ENCODE data around the gene SNX4. TPM values are rescaled to one million over a fixed set of nuclear protein-coding genes. Genes with fewer than 3 reads are reported as not detected.

The SNX4 gene
- total RNA-seq, 2 experiments from 2014 or later = 28.3 to 31.3 TPM

DNA sequence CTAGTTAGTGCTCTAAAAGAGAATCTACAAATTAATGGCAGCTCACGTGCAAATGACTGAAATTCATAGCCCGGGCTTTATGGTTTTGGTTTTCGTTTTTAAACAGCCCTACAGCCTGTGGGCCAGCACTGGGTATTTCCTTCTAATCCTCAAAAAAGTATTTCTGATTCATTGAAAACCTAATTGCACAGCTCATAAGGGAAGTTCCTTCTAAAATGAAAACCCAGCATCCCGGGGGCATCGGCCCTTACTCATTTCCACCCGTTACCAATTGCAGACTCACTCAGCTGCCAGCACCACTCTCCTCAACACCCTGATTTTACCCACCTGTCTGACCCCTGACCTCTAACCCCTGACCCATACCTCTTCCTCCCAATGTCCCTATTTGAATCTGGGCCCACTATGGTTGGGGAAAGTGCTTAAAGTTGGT is 85.4 kb downstream of the SNX4 start:
- CTCF ChIA-PET = interaction anchor here (0.9 to 1.3 kb wide), 2 partner anchors 100 to 442 kb away, joined by 3 to 4 read pairs; no protein-coding TSS in a partner anchor
- H3K36me3 Mint-ChIP-seq (ENCODE audit: low read depth) = no peaks in the 10 kb centered on the region
- no peaks in the 10 kb centered on the region for H3K4me1 Mint-ChIP-seq (ENCODE audit: low read depth)
- POLR2A ChIA-PET = interaction anchor here (1.2 kb wide), 1 partner anchor 13 kb away, joined by 3 read pairs; no protein-coding TSS in a partner anchor
- no peak overlapping the region for H3K27ac Mint-ChIP-seq
- no peak overlapping the region for H3K4me3 Mint-ChIP-seq
- DNase-seq (peak; percentile 10), ATAC-seq (no peak)
- no peaks in the 10 kb centered on the region for H3K9me3 Mint-ChIP-seq
- intact Hi-C loops (cut with micrococcal nuclease) = loop anchor here (5.0 to 10.0 kb wide), 4 partner anchors 150 to 507 kb away; no protein-coding TSS in a partner anchor
- TF ChIP-seq, protein P1, sequence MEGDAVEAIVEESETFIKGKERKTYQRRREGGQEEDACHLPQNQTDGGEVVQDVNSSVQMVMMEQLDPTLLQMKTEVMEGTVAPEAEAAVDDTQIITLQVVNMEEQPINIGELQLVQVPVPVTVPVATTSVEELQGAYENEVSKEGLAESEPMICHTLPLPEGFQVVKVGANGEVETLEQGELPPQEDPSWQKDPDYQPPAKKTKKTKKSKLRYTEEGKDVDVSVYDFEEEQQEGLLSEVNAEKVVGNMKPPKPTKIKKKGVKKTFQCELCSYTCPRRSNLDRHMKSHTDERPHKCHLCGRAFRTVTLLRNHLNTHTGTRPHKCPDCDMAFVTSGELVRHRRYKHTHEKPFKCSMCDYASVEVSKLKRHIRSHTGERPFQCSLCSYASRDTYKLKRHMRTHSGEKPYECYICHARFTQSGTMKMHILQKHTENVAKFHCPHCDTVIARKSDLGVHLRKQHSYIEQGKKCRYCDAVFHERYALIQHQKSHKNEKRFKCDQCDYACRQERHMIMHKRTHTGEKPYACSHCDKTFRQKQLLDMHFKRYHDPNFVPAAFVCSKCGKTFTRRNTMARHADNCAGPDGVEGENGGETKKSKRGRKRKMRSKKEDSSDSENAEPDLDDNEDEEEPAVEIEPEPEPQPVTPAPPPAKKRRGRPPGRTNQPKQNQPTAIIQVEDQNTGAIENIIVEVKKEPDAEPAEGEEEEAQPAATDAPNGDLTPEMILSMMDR (IDR thresholded peaks at IDR 0.05) = no peak
- no peaks in the 10 kb centered on the region for H3K27me3 Mint-ChIP-seq

DNA sequence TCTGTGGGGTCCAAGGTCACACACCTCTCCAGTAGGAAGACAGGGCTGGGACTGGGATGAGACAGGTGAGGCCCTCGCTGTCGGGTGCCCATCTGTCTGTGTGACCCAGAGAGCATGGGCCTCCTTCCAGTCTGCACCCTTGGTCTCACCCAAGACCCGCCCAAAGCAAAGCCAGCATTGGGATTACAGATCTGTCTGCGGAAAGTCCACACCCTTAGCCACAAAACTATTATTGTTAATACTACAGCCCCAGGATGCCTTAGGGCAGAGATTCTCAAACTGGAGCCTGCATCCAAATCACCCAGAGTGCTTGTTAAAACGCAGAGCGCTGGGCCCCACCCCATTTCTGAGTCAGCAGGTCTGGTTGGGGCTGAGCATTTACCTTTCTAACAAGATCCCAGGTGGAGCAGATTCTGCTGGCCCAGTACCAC is 86.4 kb downstream of the SNX4 start:
- no peaks in the 10 kb centered on the region for H3K27me3 Mint-ChIP-seq
- TF ChIP-seq, protein P1 (IDR thresholded peaks at IDR 0.05) = no peak
- no peak overlapping the region for H3K27ac Mint-ChIP-seq
- ATAC-seq (no peak), DNase-seq (no peak)
- no peaks in the 10 kb centered on the region for H3K9me3 Mint-ChIP-seq
- H3K4me3 Mint-ChIP-seq = no peak overlapping the region
- H3K36me3 Mint-ChIP-seq (ENCODE audit: low read depth) = no peaks in the 10 kb centered on the region
- CTCF ChIA-PET = no interaction called here
- intact Hi-C loops (cut with micrococcal nuclease) = loop anchor here (10.0 kb wide), 1 partner anchor 151 kb away; no protein-coding TSS in a partner anchor
- no peaks in the 10 kb centered on the region for H3K4me1 Mint-ChIP-seq (ENCODE audit: low read depth)
- POLR2A ChIA-PET = interaction anchor here (0.6 kb wide), 1 partner anchor 105 kb away, joined by 5 read pairs; no protein-coding TSS in a partner anchor

DNA sequence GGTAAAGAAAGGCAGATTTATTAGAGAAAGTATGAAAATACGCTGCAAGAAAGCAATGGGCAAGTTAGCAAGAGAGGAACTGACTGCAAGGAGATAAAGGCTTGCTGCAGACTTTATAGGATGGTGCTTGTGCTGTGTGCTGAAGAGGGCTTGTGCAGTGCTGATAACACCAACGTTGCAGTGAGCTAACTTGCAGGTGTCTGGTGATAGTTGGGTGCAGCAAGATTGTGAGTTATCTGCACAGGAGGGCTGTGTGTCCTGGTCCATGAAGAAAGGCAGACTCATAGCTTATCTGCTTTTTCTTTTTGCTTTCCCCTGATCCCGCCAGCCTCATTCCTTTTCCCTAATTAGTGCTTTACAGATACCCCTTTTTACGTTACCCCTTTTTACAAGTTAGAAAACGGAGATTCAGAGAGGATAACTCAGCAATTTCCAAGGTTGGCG is 86.9 kb downstream of the SNX4 start:
- H3K4me3 Mint-ChIP-seq = no peak overlapping the region
- ChIA-PET CTCF (no interaction called here), POLR2A (no interaction called here)
- H3K4me1 Mint-ChIP-seq (ENCODE audit: low read depth) = no peaks in the 10 kb centered on the region
- no peak for ATAC-seq
- TF ChIP-seq, protein P1 (IDR thresholded peaks at IDR 0.05) = no peak
- H3K9me3 Mint-ChIP-seq = no peaks in the 10 kb centered on the region
- DNase-seq = no peak
- no peaks in the 10 kb centered on the region for H3K27me3 Mint-ChIP-seq
- H3K36me3 Mint-ChIP-seq (ENCODE audit: low read depth) = no peaks in the 10 kb centered on the region
- intact Hi-C loops (cut with micrococcal nuclease) = loop anchor here (10.0 kb wide), 1 partner anchor 152 kb away; no protein-coding TSS in a partner anchor
- H3K27ac Mint-ChIP-seq = no peak overlapping the region

DNA sequence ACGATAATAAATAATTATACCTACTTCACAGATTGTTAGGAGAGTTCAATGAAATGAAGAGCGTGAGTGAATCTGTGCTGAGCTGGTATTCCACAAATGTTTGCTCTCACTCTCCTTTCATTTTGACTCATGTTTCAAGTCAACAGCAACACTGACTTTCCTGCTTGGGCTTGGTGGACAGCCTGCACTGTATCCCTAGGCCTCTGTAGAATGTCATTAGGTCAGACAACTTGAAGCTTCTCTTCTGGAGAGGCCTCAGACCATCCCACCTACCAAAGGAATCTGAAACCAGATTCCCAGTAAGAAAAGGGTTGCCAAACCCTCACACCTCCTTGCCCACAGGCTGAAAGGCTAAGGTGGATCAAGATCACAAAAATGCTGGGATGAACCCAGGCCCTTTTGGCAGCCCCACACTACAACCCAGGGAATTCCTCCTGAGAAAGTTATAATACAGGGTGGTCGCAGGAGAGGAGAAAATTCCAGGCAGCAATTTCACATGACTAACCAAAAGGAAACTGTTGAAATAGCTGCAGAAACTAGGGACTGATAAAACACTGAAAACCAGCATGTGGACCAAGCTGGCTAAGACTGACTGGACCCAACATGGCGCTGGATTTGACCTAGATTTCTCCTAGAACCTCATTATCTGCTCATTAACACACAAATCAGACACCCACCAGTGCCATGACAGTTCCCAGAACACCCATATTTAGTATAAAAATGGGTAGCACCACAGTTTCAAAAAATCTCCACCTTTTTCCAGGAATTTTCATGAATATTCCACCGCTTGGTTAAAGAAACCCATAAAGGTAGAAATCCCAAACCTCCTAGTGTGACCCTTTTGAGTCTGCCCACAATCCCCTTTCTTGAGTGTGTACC is 87.9 kb downstream of the SNX4 start:
- ChIA-PET POLR2A (no interaction called here), CTCF (no interaction called here)
- intact Hi-C loops (cut with micrococcal nuclease) = loop anchor here (10.0 kb wide), 1 partner anchor 153 kb away; no protein-coding TSS in a partner anchor
- H3K27ac Mint-ChIP-seq = no peak overlapping the region
- DNase-seq = no peak
- TF ChIP-seq, protein P1 (IDR thresholded peaks at IDR 0.05) = no peak
- no peak for ATAC-seq
- H3K9me3 Mint-ChIP-seq = no peaks in the 10 kb centered on the region
- H3K4me3 Mint-ChIP-seq = no peak overlapping the region
- no peaks in the 10 kb centered on the region for H3K36me3 Mint-ChIP-seq (ENCODE audit: low read depth)
- H3K27me3 Mint-ChIP-seq = no peaks in the 10 kb centered on the region
- H3K4me1 Mint-ChIP-seq (ENCODE audit: low read depth) = no peaks in the 10 kb centered on the region

DNA sequence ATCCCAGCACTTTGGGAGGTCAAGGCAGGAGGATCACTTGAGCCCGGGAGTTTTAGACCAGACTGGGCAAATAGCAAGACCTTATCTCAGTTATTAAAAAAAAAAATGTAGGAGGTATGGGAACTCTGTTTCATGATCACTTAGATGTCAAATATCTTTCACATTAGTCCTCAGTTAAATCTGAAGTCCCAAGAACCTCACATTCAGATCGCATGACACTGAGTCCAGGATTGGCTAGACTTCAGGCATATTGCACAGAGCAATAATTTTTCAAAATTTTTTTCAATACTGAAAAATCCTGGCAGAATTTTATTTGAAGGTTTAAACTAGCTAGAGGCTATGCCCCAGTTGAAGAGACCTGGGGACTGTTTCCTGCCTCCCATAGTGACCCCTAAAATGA is 88.6 kb downstream of the SNX4 start:
- ChIA-PET POLR2A (no interaction called here), CTCF (no interaction called here)
- Mint-ChIP-seq H3K27ac (no peak overlapping the region), H3K27me3 (no peaks in the 10 kb centered on the region), H3K9me3 (no peaks in the 10 kb centered on the region), H3K4me1 (ENCODE audit: low read depth) (no peaks in the 10 kb centered on the region), H3K36me3 (ENCODE audit: low read depth) (no peaks in the 10 kb centered on the region), H3K4me3 (no peak overlapping the region)
- DNase-seq (no peak), ATAC-seq (no peak)
- TF ChIP-seq, protein P1 (IDR thresholded peaks at IDR 0.05) = no peak
- intact Hi-C loops (cut with micrococcal nuclease) = loop anchor here (10.0 kb wide), 1 partner anchor 153 kb away; no protein-coding TSS in a partner anchor
